Raji (cell line): ENCODE data around the gene HNRNPH2.
A peak's percentile ranks its signal among the peaks of the same experiment; 100 is the strongest.

Experiments used
- POLR2A ChIP-seq: IDR thresholded peaks from 2 replicates; pipeline ENCODE4 v1.6.1; 2011; ENCODE audit warnings: low read depth, low read length, control low read depth; ENCODE audit not compliant: insufficient read depth

The HNRNPH2 gene, protein sequence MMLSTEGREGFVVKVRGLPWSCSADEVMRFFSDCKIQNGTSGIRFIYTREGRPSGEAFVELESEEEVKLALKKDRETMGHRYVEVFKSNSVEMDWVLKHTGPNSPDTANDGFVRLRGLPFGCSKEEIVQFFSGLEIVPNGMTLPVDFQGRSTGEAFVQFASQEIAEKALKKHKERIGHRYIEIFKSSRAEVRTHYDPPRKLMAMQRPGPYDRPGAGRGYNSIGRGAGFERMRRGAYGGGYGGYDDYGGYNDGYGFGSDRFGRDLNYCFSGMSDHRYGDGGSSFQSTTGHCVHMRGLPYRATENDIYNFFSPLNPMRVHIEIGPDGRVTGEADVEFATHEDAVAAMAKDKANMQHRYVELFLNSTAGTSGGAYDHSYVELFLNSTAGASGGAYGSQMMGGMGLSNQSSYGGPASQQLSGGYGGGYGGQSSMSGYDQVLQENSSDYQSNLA

DNA sequence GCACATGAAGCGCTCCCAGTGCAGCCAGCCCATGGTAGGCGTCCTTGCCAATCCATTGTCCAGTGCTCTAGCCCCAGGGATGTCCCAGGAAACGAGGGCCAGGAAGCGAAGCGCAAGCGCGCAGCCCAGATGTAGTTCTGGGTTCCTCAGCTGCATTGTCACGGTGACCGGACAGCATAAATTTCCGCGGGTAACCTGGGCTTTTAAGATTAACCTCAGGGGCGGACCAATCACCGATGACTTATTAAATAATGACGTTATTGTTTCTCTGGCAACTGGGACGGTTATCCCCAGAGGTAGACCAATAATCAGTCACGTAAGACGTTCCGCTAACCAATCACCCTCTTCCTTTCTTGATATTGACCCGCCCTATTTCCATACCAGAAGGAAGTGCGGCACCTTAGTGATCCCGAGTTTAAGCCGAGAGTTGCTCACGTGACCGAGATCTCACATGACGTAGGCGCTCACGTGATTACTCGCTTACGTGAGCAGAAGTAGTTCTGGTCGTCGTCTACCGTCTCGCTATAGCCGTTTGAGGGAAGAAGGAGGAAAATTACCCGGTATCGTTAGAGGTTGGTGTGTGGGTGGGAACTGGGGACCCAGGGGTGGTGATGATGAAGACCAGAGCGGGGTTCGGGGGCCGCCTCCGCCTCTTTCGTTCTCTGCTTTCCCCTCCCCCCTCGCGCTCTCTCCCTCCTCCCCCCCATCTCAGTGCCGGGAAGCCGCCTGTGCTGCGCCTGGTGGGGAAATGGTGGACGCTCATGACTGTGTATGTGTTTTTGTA lies at the start of gene HNRNPH2, which contains the start of gene GLA:
Gene HNRNPH2 (plus strand): TSS at position 475 of the 784 bp plus-strand sequence. CDS start 3,767 bp downstream, outside the sequence.
Gene GLA (minus strand): TSS at position 178 of the 784 bp plus-strand sequence. CDS start 22 bp downstream, at position 156.
- TF ChIP-seq POLR2A = peak; percentile 81

- TF ChIP-seq POLR2A = no peak
These were observed 48.1 kb upstream of the HNRNPH2 start for GRCh38 chrX:101359966-101360365.

DNA sequence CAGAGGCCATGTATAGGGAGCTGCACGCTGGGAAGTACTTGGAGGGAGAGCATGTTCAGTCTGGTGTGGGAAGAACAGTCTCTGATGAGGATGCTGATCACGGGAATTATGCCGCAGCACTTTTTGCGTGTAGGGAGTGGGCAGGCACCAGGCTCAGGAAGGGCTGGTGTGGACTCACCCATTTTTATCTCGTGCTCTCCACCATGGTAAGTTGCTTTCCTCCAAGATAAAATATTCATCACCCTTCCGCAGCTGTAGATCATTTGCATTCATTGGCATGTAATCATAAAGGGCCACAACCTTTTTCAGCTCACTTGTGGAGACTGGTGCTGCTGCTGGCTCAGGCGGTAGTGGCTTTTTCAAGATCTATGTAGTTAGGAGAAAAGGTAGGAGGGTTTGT lies 47.6 kb upstream of the HNRNPH2 start:
- no peak for TF ChIP-seq POLR2A

- no peak for TF ChIP-seq POLR2A
These were observed 45.9 kb upstream of the HNRNPH2 start for GRCh38 chrX:101362116-101362515.

GRCh38 chrX:101362757-101363156 lies 45.3 kb upstream of the HNRNPH2 start:
- no peak for TF ChIP-seq POLR2A

DNA sequence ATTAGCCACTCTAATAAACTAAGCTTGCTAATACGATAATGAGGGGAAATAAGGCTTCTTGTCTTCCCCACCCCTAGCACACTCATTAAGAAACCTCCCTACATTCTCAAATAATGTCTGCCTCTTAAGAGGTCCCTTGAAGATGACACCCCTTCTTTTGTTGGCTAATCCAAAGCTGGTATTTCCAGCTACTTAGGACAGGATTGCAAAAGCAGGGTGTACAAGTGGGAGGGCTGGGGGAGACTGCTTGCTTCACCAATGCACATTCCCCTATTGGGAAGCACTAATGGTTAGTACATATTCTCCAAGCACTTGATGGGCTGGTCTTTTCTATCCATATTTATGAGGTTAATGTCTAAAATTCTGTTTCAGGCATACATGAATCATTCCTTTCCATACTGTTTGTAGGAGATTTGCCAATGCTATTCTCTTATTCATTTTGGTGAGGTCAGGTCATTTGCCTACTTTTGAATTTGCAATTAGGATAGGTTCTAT lies 42.7 kb upstream of the HNRNPH2 start:
- TF ChIP-seq POLR2A = no peak

- TF ChIP-seq POLR2A = no peak
These were observed 39.2 kb upstream of the HNRNPH2 start for GRCh38 chrX:101368800-101369199.

DNA sequence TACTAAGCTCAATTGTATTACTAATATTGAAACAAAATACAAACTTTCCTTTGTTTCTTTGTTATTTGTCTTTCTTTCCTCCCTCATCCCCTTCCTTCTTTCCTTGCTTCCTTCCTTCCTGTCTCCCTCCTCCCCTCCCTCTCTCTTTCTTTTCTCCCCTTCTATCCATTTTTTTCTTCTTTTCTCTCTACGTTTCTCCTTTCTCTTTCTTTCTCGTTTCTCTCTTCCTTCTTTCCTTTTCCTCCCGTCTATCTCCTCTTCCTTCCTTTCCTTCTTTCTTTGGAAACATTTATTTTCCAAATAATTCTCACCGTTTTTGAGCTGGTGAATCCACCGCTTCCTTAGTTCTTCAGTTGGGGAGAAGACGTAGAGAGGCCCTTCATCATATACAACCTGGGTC lies 38.3 kb upstream of the HNRNPH2 start:
- no peak for TF ChIP-seq POLR2A

DNA sequence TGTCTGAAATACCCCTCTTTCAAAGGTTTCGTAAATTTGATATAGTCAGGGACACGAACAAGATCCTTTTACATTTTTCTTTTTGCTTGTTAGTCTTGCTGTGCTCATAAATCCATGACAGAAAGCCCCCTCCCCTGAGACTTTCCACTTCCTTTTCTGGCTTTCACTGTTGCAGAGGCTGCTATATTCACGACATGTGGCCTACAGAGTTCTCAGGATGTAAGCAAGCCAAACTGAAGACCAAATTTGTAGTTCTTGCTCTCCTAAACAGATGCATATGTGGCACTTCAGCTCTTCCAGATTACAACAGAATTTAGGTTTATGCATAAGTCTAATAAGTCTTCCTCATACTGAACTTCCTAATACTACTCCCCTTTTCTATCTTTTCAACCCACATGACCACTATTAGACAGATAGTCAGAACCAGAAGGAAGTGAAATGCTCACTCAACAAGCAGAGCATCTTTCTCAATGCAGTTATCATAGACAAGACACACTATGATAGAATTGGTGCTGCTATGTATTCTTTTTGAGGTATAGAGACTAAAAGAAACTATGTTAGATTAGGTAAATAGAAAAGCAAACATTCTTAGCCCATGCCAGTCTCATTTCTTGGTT lies 37.0 kb upstream of the HNRNPH2 start:
- TF ChIP-seq POLR2A = no peak

GRCh38 chrX:101377547-101377946 lies 30.5 kb upstream of the HNRNPH2 start:
- no peak for TF ChIP-seq POLR2A

GRCh38 chrX:101383679-101384205 lies 24.3 kb upstream of the HNRNPH2 start:
- TF ChIP-seq POLR2A = no peak

DNA sequence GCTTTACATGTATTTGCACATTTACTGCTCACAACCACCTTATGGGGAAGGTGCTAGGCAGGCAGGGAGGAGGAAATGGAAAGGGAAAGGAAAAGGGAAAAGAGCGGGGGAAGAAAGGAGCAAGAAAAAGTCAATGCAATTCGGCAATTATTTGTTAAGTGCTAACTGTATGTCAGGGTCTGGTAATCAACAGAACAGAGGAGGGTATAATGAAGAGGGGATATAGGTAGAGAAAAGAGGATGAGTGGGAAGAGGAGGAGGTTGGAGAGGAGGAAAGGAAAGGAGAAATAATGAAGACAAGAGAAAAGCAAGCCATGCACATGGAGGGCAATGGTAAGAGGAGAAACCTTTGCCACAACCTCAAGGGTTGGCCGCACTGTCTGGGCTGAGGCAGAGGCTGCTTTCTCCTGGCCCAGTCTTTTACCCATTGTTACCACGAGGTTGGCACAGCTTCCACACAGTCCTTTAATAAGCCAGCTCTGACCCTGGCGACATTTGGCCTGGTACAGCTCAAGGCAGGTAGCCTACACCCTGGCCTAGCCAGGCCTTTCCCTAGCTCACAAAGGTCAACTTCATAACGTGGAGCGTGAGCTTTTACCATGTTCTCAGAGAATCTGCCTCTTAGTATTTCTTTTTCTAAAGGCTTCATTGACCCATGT lies 22.9 kb upstream of the HNRNPH2 start:
- TF ChIP-seq POLR2A = peak; percentile 23; the same call in 1 of the 2 replicates

DNA sequence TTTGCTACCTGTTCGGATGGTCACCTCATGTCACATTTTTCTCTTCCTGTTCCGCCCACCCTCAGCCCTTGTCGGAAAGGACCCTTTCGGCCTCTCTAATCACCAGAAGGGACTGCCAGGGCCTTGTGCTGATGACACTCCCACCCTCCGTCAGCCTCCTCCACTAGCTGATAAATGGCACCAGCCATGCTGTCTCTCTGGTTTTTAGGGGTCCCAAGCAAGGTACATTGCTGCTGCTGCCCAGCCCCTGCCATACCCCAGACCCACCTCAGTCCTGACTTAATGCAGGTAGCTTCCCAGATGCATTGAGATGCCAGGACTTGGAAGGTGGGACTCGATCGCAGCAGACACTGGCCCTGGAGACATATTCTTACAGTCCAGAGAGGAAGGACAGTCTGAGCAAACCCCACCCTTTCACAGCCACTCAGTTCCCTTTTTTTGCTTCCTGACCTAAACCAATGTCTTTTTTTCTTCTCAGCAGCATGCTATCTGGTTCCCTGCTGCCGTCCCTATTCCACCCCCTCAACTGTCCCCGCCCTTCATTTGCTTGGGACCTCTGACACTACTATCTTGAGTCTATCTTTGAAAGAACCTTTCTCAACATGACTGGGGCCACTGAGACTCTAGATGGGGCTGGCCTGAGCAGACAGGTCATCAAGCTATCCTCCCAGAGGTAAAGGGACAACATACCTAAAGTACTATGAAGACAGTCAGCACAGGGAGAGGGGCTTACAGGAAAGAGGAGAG lies 22.1 kb upstream of the HNRNPH2 start, which contains the start of gene BTK:
Gene BTK (minus strand): TSS at position 397 of the 747 bp plus-strand sequence. CDS start 10,907 bp downstream, outside the sequence.
- peak; percentile 84 for TF ChIP-seq POLR2A

DNA sequence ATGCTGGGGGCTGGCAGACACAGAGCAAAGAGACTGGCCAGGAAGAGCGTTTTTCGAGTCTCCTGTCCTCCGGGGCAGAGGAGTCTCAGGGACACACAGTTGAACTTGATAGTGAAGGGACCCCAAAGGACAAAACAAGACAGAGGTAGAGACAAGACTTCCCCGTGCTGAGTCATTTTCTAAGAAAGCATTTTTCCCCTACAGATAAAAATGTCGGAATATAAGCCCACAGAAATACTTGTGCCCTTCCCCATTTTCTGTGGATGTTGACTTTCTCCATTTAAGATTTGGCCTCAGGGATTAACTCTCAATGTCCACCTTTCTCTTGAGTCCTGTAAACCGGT lies 21.5 kb upstream of the HNRNPH2 start:
- no peak for TF ChIP-seq POLR2A
